ENCODE data around the gene SLC37A4.

Gene SLC37A4

DNA sequence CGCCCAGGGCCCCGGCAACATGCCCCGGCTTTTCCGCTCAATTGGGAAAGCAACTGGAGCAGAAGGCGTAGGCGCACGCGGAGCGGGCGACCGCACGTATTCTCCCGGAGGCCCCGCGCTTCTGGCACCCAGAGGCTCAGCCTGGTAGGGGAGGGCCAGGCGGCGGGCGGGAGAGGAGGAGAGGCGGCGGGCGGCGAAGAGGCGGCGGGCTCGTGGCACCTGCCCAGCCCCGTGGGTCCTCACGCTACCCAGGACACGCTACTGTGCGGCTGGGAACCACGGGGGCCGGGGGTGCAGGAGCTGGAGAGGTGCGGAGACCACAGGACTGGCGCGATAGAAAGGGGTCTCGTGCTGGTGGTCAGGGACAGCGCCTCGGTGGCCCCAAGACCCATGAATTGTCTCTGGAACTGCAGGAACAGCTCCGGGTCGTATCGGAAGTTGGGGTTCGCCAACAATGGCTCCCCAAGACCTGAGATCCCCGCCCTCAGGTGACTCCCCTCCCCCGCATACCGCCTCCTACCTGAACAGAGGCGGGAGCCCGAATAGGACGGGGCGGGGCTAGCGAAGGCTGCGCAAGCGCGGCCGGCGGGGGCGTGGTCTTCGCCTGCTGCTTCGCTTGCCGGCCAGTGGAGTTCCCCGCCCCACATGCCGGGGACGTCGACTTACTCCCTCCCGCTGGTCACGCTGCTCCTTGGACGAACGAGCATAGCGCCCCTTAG is at the start of gene SLC37A4:
Gene SLC37A4 (minus strand): TSS at position 549 of the 719 bp plus-strand sequence.
- TF ChIP-seq, protein P1, sequence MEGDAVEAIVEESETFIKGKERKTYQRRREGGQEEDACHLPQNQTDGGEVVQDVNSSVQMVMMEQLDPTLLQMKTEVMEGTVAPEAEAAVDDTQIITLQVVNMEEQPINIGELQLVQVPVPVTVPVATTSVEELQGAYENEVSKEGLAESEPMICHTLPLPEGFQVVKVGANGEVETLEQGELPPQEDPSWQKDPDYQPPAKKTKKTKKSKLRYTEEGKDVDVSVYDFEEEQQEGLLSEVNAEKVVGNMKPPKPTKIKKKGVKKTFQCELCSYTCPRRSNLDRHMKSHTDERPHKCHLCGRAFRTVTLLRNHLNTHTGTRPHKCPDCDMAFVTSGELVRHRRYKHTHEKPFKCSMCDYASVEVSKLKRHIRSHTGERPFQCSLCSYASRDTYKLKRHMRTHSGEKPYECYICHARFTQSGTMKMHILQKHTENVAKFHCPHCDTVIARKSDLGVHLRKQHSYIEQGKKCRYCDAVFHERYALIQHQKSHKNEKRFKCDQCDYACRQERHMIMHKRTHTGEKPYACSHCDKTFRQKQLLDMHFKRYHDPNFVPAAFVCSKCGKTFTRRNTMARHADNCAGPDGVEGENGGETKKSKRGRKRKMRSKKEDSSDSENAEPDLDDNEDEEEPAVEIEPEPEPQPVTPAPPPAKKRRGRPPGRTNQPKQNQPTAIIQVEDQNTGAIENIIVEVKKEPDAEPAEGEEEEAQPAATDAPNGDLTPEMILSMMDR (IDR thresholded peaks at IDR 0.05) = peak; percentile 97; the same call in 1 of the 2 replicates
- TF ChIP-seq ZFX (IDR thresholded peaks at IDR 0.05; ENCODE audit: borderline replicate concordance) = no peak
- H3K27ac ChIP-seq = peak within 1 kb of the TSS; percentile 76

DNA sequence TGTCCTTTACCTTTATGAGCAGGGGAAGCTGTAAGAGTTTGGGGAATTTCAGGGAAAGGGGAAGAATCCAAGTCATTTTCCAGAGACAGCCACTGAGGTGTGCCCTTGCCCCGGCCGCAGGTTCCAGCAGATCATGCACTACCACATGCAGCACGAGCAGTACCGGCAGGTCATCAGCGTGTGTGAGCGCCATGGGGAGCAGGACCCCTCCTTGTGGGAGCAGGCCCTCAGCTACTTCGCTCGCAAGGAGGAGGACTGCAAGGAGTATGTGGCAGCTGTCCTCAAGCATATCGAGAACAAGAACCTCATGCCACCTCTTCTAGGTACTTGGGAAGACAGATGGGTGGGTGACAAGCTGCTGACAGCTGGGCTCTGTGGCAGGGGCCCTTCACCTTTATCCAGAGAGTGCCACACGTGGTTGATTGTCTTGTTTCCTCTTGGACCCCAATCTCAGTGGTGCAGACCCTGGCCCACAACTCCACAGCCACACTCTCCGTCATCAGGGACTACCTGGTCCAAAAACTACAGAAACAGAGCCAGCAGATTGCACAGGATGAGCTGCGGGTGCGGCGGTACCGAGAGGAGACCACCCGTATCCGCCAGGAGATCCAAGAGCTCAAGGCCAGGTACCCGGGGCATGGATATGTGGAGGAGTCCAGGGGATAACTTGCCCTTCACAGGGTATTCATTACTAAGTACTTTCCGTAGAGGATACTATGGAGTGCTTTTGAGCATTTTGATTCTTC is 48.2 kb upstream of the SLC37A4 start:
- TF ChIP-seq, protein P1 (IDR thresholded peaks at IDR 0.05) = no peak
- TF ChIP-seq ZFX (IDR thresholded peaks at IDR 0.05; ENCODE audit: borderline replicate concordance) = no peak
- H3K27ac ChIP-seq = no peak overlapping the region

DNA sequence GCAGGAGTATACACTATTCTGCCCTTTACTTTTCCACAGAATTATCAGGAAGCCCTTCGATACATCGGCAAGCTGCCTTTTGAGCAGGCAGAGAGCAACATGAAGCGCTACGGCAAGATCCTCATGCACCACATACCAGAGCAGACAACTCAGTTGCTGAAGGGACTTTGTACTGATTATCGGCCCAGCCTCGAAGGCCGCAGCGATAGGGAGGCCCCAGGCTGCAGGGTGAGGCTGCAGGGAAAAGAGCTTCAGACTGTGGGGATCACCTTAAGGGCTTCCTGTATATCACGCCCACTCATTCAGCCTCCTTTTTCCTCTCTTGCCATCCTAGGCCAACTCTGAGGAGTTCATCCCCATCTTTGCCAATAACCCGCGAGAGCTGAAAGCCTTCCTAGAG is 47.2 kb upstream of the SLC37A4 start:
- TF ChIP-seq, protein P1 (IDR thresholded peaks at IDR 0.05) = no peak
- no peak for TF ChIP-seq ZFX (IDR thresholded peaks at IDR 0.05; ENCODE audit: borderline replicate concordance)

DNA sequence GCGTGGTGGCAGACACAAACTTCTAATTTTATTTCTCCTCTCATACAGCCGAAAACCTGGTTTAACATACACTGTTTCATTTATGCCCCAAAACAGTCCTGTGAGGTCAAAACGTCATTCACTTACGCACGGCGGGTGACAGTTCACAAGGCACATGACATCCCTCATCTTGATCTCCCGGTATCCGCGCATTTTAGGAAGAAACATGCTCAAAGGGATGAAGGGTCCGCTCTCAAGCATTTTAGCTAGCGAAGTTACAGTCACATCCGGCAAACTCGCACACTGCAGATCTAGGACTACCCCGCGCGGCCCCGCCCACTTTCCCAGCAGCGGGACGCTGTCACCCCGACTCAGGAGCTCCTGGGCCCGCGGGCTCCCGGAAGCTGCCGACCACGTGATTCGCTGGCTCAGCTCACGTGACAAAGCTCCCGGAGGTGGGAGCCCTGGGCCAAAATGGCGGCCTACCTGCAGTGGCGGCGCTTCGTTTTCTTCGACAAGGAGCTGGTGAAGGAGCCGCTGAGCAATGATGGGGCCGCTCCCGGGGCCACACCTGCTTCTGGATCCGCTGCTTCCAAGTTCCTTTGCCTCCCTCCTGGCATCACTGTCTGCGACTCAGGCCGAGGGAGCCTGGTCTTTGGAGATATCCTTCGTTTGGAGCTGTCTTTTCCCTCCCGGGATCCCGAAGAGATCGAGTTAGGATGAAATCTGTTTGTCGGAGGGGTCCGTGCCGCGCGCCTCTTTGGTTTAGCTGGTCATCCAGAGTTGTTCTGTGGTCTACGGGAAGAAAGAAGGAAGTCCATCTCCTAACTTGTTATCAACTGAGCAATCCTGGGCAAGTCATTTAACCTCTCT is 36.9 kb upstream of the SLC37A4 start, which contains the start of gene VPS11:
Gene VPS11 (plus strand): TSS at position 448 of the 852 bp plus-strand sequence. CDS start 6 bp downstream, at position 454.
- TF ChIP-seq ZFX (IDR thresholded peaks at IDR 0.05; ENCODE audit: borderline replicate concordance) = no peak
- TF ChIP-seq, protein P1 (IDR thresholded peaks at IDR 0.05) = no peak
- peak within 1 kb of the TSS; percentile 86 for H3K27ac ChIP-seq

More for the DNA sequence above, 47.2 kb upstream of the SLC37A4 start:
- H3K27ac ChIP-seq = no peak overlapping the region

DNA sequence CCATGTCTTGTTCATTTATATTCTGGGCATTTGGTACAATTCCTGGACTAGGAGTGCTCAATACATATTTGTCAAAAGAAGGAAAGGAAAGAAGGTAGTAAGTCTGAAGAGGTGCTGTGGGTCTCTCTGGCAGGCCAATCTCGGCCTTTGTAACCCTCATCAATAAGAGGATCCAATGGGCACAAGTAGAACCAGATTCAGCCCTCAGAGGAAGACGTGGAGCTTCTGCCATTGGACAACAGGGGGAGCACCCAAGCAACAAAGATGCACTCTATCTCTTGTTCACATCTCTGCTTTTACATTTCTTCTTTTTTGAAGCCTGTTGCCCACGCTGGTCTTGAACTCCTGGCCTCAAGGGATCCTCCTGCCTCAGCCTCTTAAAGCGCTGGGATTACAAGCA is 34.7 kb upstream of the SLC37A4 start:
- no peak for TF ChIP-seq ZFX (IDR thresholded peaks at IDR 0.05; ENCODE audit: borderline replicate concordance)
- TF ChIP-seq, protein P1 (IDR thresholded peaks at IDR 0.05) = peak; percentile 60
- no peak overlapping the region for H3K27ac ChIP-seq

DNA sequence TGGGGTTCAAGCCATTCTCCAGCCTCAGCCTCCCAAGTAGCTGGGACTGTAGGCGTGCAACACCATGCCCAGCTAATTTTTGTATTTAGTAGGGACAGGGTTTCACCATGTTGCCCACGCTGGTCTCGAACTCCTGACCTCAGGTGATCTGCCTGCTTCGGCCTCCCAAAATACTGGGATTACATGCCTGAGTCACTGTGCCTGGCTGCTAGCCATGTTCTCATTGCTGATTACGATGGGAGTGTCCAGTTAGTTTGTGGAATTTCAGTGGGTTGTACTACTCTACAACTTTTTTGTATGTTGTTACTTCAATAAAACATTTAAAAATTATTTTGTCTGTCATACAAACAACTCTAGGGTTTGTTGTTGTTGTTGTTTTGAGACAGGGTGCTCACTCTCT is 32.1 kb upstream of the SLC37A4 start:
- TF ChIP-seq, protein P1 (IDR thresholded peaks at IDR 0.05) = no peak
- no peak for TF ChIP-seq ZFX (IDR thresholded peaks at IDR 0.05; ENCODE audit: borderline replicate concordance)

More for the DNA sequence above, 32.1 kb upstream of the SLC37A4 start:
- peak overlapping the region; percentile 4; the same call in 1 of the 2 replicates for H3K27ac ChIP-seq

Data from 22Rv1 (cell line).